IMR-90 (cell line): ENCODE results near the gene ZNF592. TPM values are rescaled to one million over a fixed set of nuclear protein-coding genes. Genes with fewer than 3 reads are reported as not detected.

Experiments
- ATAC-seq: fragments of 200-7000 bp; cut with Tn5 transposase; 2 replicates; pipeline ENCODE4 v1.9.1; 2020; ENCODE audit warnings: low read depth, mild to moderate bottlenecking, moderate library complexity
- BruUV-seq: library from RNA; stranded (reverse); fragments of 400-500 nt; replicated peaks from 2 replicates; lab custom pipeline; 2021; lab: Mats Ljungman, UMichigan
- CTCF ChIA-PET: fragments of 300-600 bp; formaldehyde crosslinking; extraction: SDS; loops from one replicate; lab custom pipeline; 2021; ENCODE audit warnings: antibody characterized with exemption; lab: Yijun Ruan, JAX
- POLR2A ChIA-PET: fragments of 300-600 bp; sonication (Branson Sonifier 250); formaldehyde crosslinking; loops from one replicate; lab custom pipeline; 2022; ENCODE audit warnings: antibody characterized with exemption; ENCODE audit not compliant: unreplicated experiment; lab: Charles Lee
- DNase-seq: peaks from one replicate; pipeline ENCODE4 v3.0.0; 2013
- H2AFZ ChIP-seq: replicated peaks from 2 replicates; pipeline ENCODE3; 2013; ENCODE audit warnings: low read length, mild to moderate bottlenecking; ENCODE audit not compliant: poor library complexity
- H2AK5ac ChIP-seq: 2 replicates; pipeline ENCODE4 v1.6.1; 2013; ENCODE audit warnings: low read depth, low read length, inconsistent platforms
- H2AK9ac ChIP-seq: replicated peaks from 2 replicates; pipeline ENCODE3; 2013; ENCODE audit warnings: mild to moderate bottlenecking, low read depth, low read length, moderate library complexity; ENCODE audit not compliant: poor library complexity
- H2BK120ac ChIP-seq: 2 replicates; pipeline ENCODE4 v1.6.1; 2013; ENCODE audit warnings: low read depth, low read length, inconsistent platforms
- H2BK15ac ChIP-seq: 3 replicates; pipeline ENCODE4 v1.6.1; 2013; ENCODE audit warnings: low read depth, low read length, inconsistent platforms
- H2BK20ac ChIP-seq: 2 replicates; pipeline ENCODE4 v1.6.1; 2013; ENCODE audit warnings: low read depth, mild to moderate bottlenecking, inconsistent platforms, low read length, moderate library complexity
- H2BK5ac ChIP-seq: 2 replicates; pipeline ENCODE4 v1.6.1; 2013; ENCODE audit warnings: mild to moderate bottlenecking, low read depth, low read length, inconsistent platforms; ENCODE audit not compliant: poor library complexity, severe bottlenecking
- H3K14ac ChIP-seq: replicated peaks from 2 replicates; pipeline ENCODE4 v1.6.1; 2013; ENCODE audit warnings: low read depth, low read length, inconsistent platforms
- H3K18ac ChIP-seq: 2 replicates; pipeline ENCODE4 v1.6.1; 2013; ENCODE audit warnings: low read depth, low read length, control low read depth
- H3K23ac ChIP-seq: 2 replicates; pipeline ENCODE4 v1.6.1; 2013; ENCODE audit warnings: low read depth, low read length, inconsistent platforms
- H3K27ac ChIP-seq: 2 replicates; pipeline ENCODE4 v1.5.1; 2013; ENCODE audit warnings: mild to moderate bottlenecking, control low read depth, low read length; ENCODE audit not compliant: insufficient read depth
- H3K27me3 ChIP-seq: 2 replicates; pipeline ENCODE4 v1.6.1; 2013; ENCODE audit warnings: low read length; ENCODE audit not compliant: control insufficient read depth, insufficient read depth
- H3K36me3 ChIP-seq: 2 replicates; pipeline ENCODE4 v1.6.1; 2013; ENCODE audit warnings: low read length, mixed read lengths; ENCODE audit not compliant: control insufficient read depth, insufficient read depth
- H3K4ac ChIP-seq: 2 replicates; pipeline ENCODE4 v1.6.1; 2013; ENCODE audit warnings: low read depth, low read length, inconsistent platforms
- H3K4me1 ChIP-seq: 2 replicates; pipeline ENCODE4 v1.6.1; 2013; ENCODE audit warnings: low read length, mixed read lengths; ENCODE audit not compliant: control insufficient read depth, insufficient read depth
- H3K4me2 ChIP-seq: 2 replicates; pipeline ENCODE4 v1.6.1; 2013; ENCODE audit warnings: low read depth, mild to moderate bottlenecking, control low read depth, low read length, moderate library complexity
- H3K4me3 ChIP-seq: 2 replicates; pipeline ENCODE4 v1.5.1; 2013; ENCODE audit warnings: low read depth, mild to moderate bottlenecking, control low read depth, low read length, moderate library complexity; ENCODE audit not compliant: insufficient read depth
- H3K56ac ChIP-seq: 2 replicates; pipeline ENCODE4 v1.6.1; 2013; ENCODE audit warnings: low read length, inconsistent platforms; ENCODE audit not compliant: insufficient read depth; ENCODE audit errors: extremely low read depth
- H3K79me1 ChIP-seq, 2 experiments: 2 replicates each; pipeline ENCODE4 v1.6.1; 2013; ENCODE audit warnings: low read length in 2 of 2, inconsistent platforms in 1 of 2, low read depth in 1 of 2
- H3K9ac ChIP-seq: 2 replicates; pipeline ENCODE4 v1.6.1; 2013; ENCODE audit warnings: low read depth, low read length, control low read depth
- H3K9me1 ChIP-seq: 2 replicates; pipeline ENCODE4 v1.6.1; 2013; ENCODE audit warnings: low read length, inconsistent platforms; ENCODE audit not compliant: insufficient read depth
- H3K9me3 ChIP-seq: 2 replicates; pipeline ENCODE4 v1.6.1; 2013; ENCODE audit warnings: low read length; ENCODE audit not compliant: control insufficient read depth, insufficient read depth
- H4K20me1 ChIP-seq: 2 replicates; pipeline ENCODE4 v1.6.1; 2013; ENCODE audit warnings: low read length, inconsistent platforms; ENCODE audit not compliant: insufficient read depth
- H4K5ac ChIP-seq: 2 replicates; pipeline ENCODE4 v1.6.1; 2013; ENCODE audit warnings: mild to moderate bottlenecking, low read depth, low read length, control low read depth
- H4K8ac ChIP-seq, 2 experiments: 2 replicates each; pipeline ENCODE4 v1.6.1; 2013; ENCODE audit warnings: low read depth in 2 of 2, low read length in 2 of 2, control low read depth in 1 of 2, inconsistent platforms in 1 of 2
- H4K91ac ChIP-seq: 2 replicates; pipeline ENCODE4 v1.6.1; 2013; ENCODE audit warnings: low read depth, low read length, inconsistent platforms; ENCODE audit not compliant: insufficient read depth
- CEBPB ChIP-seq: IDR thresholded peaks from 2 replicates; pipeline ENCODE4 v1.6.1; 2012; ENCODE audit warnings: low read depth, low read length, improper control_type of control experiment
- FOS ChIP-seq: fragments of 150-350 bp; IDR thresholded peaks from 2 replicates; pipeline ENCODE4 v1.6.1; 2016; ENCODE audit warnings: low read depth, low read length
- MXI1 ChIP-seq: IDR thresholded peaks from 2 replicates; pipeline ENCODE4 v1.6.1; 2012; ENCODE audit warnings: low read depth, mild to moderate bottlenecking, low read length, moderate library complexity, borderline replicate concordance
- POLR2A ChIP-seq: IDR thresholded peaks from 2 replicates; pipeline ENCODE4 v1.6.1; 2012; ENCODE audit warnings: mild to moderate bottlenecking, low read depth, low read length
- RAD21 ChIP-seq: IDR thresholded peaks from 2 replicates; pipeline ENCODE4 v1.6.1; 2012; ENCODE audit warnings: low read length, improper control_type of control experiment
- RCOR1 ChIP-seq: IDR thresholded peaks from 2 replicates; pipeline ENCODE4 v1.6.1; 2012; ENCODE audit warnings: mild to moderate bottlenecking, low read length, improper control_type of control experiment; ENCODE audit not compliant: insufficient replicate concordance
- RFX5 ChIP-seq: IDR thresholded peaks from 2 replicates; pipeline ENCODE4 v1.8.0; 2012; ENCODE audit warnings: low read depth, mild to moderate bottlenecking, low read length, moderate library complexity
- WGBS, 2 experiments: methylation state at CpG; one replicate each; pipeline versions ENCODE4 v1.1.5 to v1.1.7; 2013; ENCODE audit warnings: missing lambda C conversion rate in 2 of 2; ENCODE audit not compliant: insufficient read length in 1 of 2; ENCODE audit errors: extremely low coverage in 2 of 2; 5-methylcytosine and 5-hydroxymethylcytosine counted together
- dilution Hi-C: fragments of 300-500 bp; cut with HindIII; formaldehyde crosslinking; loops from one replicate; pipeline ENCODE4 v1.14.3; 2018; ENCODE audit warnings: low sequenced_read_pairs; ENCODE audit not compliant: unreplicated experiment
- in situ Hi-C: fragments of 300-500 bp; cut with MboI; formaldehyde crosslinking; loops from 3 replicates; pipeline ENCODE4 v1.14.3; 2019; ENCODE audit warnings: low sequenced_read_pairs, inconsistent platforms, mixed read lengths
- intact Hi-C: fragments of 100-400 bp; cut with micrococcal nuclease; formaldehyde crosslinking; loops from 2 replicates; pipeline ENCODE4 v1.10.0; 2022
- polyA plus RNA-seq, 3 experiments: library from polyadenylated mRNA; depleted of rRNA; stranded (reverse); fragments of >200 nt; gene quantifications; 2 replicates each; pipeline ENCODE4 v1.2.3, GENCODE V29; 2012; ENCODE audit warnings: low replicate concordance in 1 of 3
- total RNA-seq: library from RNA; depleted of rRNA; stranded (reverse); fragments of >200 nt; gene quantifications from 2 replicates; pipeline ENCODE4 v1.2.3, GENCODE V29; 2012
- TF ChIP-seq, protein P1 (sequence below): fragments of 150-350 bp; IDR thresholded peaks from 2 replicates; pipeline ENCODE4 v1.6.1; 2017; ENCODE audit warnings: mild to moderate bottlenecking, antibody characterized with exemption, low read length, low read depth
- TF ChIP-seq, protein P2 (sequence below): conservative IDR thresholded peaks from 2 replicates; pipeline ENCODE4 v1.5.1; 2012; ENCODE audit warnings: mild to moderate bottlenecking, low read depth, low read length, improper control_type of control experiment

The ZNF592 gene
- total and polyA plus RNA-seq, 2 of the 4 experiments (the other 2 are of a cell fraction) = 4.3 to 10.2 TPM

DNA sequence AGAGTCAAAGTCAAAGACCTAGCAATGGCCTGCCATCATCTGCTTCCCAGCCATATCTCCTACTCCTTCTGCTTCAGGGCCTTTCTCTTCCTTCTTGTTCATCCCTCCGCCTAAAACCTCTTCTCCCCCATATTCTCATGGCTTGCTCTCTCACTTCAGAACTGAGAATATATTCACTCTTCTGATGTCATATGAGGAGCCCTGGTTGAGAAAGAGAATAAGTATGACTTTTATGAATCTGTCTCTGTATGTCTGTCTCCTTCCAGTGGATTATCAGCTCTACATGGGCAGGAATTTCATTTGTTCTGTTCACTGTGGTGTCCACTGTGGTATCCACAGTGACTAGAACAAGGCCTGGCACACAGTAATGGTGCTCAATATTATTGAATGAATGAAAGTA lies 11.8 kb downstream of the ZNF592 start:
- Histone ChIP-seq H3K4me3 (no peak overlapping the region), H2BK20ac (no peak overlapping the region), H3K4ac (no peak overlapping the region), H3K9me3 (no peaks in the 10 kb centered on the region), H3K9ac (no peak overlapping the region), H2BK120ac (no peak overlapping the region), H3K27me3 (no peaks in the 10 kb centered on the region), H4K20me1 (peaks cover 96% of the 10 kb centered on the region), H3K56ac (no peak overlapping the region), H3K18ac (no peak overlapping the region), H2BK15ac (no peak overlapping the region), H3K23ac (no peak overlapping the region), H3K14ac (peak overlapping the region; percentile 78), H2BK5ac (no peak overlapping the region), H2AK5ac (no peak overlapping the region), H3K27ac (no peak overlapping the region), H2AK9ac (no peak overlapping the region), H3K79me1 (peaks cover 28 to 80% of the 10 kb centered on the region in 2 experiments), H4K91ac (no peak overlapping the region), H3K4me2 (no peak overlapping the region), H3K36me3 (0 out of 2 replicates have a peak, but pooled peaks cover 2% of the 10 kb centered on the region), H3K4me1 (peaks cover 11% of the 10 kb centered on the region), H3K9me1 (peaks cover 26% of the 10 kb centered on the region), H2AFZ (no peak overlapping the region), H4K8ac (no peak overlapping the region), H4K5ac (no peak overlapping the region)
- in situ Hi-C loops (no loop called here), intact Hi-C loops (no loop called here), dilution Hi-C loops (no loop called here)
- DNase-seq = no peak
- POLR2A ChIA-PET = no interaction called here
- CTCF ChIA-PET = no interaction called here
- WGBS, 2 experiments = 100% methylated on average over 1 of the region's 1 CpG; no CpG with 5 or more reads in 1 of the 2 experiments
- TF ChIP-seq, protein P1, sequence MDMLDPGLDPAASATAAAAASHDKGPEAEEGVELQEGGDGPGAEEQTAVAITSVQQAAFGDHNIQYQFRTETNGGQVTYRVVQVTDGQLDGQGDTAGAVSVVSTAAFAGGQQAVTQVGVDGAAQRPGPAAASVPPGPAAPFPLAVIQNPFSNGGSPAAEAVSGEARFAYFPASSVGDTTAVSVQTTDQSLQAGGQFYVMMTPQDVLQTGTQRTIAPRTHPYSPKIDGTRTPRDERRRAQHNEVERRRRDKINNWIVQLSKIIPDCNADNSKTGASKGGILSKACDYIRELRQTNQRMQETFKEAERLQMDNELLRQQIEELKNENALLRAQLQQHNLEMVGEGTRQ = no peak
- TF ChIP-seq POLR2A (no peak), CEBPB (no peak), FOS (no peak), RAD21 (no peak), MXI1 (no peak), RCOR1 (no peak), RFX5 (no peak)
- TF ChIP-seq, protein P2, sequence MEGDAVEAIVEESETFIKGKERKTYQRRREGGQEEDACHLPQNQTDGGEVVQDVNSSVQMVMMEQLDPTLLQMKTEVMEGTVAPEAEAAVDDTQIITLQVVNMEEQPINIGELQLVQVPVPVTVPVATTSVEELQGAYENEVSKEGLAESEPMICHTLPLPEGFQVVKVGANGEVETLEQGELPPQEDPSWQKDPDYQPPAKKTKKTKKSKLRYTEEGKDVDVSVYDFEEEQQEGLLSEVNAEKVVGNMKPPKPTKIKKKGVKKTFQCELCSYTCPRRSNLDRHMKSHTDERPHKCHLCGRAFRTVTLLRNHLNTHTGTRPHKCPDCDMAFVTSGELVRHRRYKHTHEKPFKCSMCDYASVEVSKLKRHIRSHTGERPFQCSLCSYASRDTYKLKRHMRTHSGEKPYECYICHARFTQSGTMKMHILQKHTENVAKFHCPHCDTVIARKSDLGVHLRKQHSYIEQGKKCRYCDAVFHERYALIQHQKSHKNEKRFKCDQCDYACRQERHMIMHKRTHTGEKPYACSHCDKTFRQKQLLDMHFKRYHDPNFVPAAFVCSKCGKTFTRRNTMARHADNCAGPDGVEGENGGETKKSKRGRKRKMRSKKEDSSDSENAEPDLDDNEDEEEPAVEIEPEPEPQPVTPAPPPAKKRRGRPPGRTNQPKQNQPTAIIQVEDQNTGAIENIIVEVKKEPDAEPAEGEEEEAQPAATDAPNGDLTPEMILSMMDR = no peak
- no TSS peak for BruUV-seq
- no peak for ATAC-seq
